Endothelial cell of umbilical vein (primary cell): Measurements from ENCODE around the gene CCDC126.

Experiments
- EZH2 ChIP-seq: IDR thresholded peaks from 2 replicates; pipeline ENCODE4 v1.6.1; 2012; ENCODE audit warnings: borderline replicate concordance, low read depth, mild to moderate bottlenecking, moderate library complexity, low read length, inconsistent platforms; ENCODE audit not compliant: severe bottlenecking
- POLR2A ChIP-seq: IDR thresholded peaks from 2 replicates; pipeline ENCODE4 v1.6.1; 2012; ENCODE audit warnings: low read depth, mild to moderate bottlenecking, control low read depth, low read length
- TF ChIP-seq, protein P1 (sequence below), 2 donors: IDR thresholded peaks; 1 replicate in 1 of 2; 2 replicates in 1 of 2; pipeline ENCODE4 v1.5.1; 2011; ENCODE audit warnings: low read length in 2 of 2, mild to moderate bottlenecking in 2 of 2, moderate library complexity in 2 of 2, control low read depth in 1 of 2, inconsistent platforms in 1 of 2, low read depth in 1 of 2; ENCODE audit not compliant: insufficient read depth in 1 of 2; ENCODE audit errors: extremely low read depth in 1 of 2

DNA sequence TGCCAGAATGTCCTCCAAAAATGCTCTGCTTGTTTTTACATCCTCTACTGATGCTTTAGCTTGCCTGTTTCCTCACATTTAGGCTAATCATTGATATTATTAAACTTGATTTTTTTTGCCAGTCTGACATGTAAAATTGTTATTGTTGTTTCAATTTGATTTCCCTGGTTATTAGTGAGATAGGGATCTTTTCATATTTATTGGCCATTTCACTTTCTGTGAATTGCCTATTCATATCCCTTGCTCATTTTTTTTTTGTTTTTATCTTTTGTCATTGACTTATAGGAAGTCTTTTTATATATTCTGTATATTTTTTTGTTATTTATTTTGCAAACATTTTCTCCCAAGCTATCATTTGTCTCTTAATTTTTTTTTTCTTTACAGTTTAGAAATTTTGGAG lies 96.0 kb downstream of the CCDC126 start:
- TF ChIP-seq, protein P1, sequence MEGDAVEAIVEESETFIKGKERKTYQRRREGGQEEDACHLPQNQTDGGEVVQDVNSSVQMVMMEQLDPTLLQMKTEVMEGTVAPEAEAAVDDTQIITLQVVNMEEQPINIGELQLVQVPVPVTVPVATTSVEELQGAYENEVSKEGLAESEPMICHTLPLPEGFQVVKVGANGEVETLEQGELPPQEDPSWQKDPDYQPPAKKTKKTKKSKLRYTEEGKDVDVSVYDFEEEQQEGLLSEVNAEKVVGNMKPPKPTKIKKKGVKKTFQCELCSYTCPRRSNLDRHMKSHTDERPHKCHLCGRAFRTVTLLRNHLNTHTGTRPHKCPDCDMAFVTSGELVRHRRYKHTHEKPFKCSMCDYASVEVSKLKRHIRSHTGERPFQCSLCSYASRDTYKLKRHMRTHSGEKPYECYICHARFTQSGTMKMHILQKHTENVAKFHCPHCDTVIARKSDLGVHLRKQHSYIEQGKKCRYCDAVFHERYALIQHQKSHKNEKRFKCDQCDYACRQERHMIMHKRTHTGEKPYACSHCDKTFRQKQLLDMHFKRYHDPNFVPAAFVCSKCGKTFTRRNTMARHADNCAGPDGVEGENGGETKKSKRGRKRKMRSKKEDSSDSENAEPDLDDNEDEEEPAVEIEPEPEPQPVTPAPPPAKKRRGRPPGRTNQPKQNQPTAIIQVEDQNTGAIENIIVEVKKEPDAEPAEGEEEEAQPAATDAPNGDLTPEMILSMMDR (IDR thresholded peaks at IDR 0.05; ENCODE audit: extremely low read depth in 1 of 2, insufficient read depth in 1 of 2, low read depth in 1 of 2, low read length in 2 of 2), result no peak
- TF ChIP-seq EZH2, result no peak
- TF ChIP-seq POLR2A, result no peak
